NB4 (cell line): ENCODE measurements around the gene ABCG4.

ENCODE experiments used
- CTCF ChIP-seq: IDR thresholded peaks from one replicate; pipeline ENCODE4 v1.5.1; 2012; ENCODE audit warnings: low read depth, low read length
- MAX ChIP-seq: IDR thresholded peaks from 2 replicates; pipeline ENCODE4 v1.6.1; 2011; ENCODE audit warnings: low read depth, low read length
- MYC ChIP-seq: IDR thresholded peaks from 2 replicates; pipeline ENCODE4 v1.6.1; 2011; ENCODE audit warnings: low read depth, low read length
- POLR2A ChIP-seq: IDR thresholded peaks from 2 replicates; pipeline ENCODE4 v1.6.1; 2011; ENCODE audit warnings: mild to moderate bottlenecking; ENCODE audit not compliant: insufficient read length; ENCODE audit errors: extremely low read depth

GRCh38 chr11:119156496-119156895, 7.6 kb downstream of the ABCG4 start:
- TF ChIP-seq CTCF (no peak), POLR2A (no peak), MAX (no peak), MYC (no peak)
